ENCODE measurements around the gene NMRK1. TPM values are rescaled to one million over a fixed set of nuclear protein-coding genes. Genes with fewer than 3 reads are reported as not detected.

Gene NMRK1
- total and polyA plus RNA-seq, 2 experiments from 2014 or later = 6.2 to 15.8 TPM

DNA sequence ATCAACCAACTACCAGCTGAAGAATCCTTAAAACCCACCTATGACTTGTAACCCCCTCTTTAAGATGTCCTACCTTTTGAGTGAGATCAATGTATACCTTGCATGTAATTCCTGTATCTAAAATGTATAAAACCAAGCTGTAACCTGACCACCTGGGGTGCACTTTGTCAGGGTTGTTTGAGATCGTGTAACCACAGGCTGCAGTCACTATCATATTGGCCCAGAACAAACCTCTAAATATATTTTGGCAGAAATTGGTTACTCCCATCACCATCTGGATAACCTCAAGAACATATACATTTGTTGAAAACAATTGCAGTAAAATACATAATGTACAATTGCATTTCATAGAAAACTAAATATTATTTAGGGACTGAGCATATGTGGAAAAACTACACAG lies 68.3 kb downstream of the NMRK1 start (continued):
- TF ChIP-seq, protein P1, sequence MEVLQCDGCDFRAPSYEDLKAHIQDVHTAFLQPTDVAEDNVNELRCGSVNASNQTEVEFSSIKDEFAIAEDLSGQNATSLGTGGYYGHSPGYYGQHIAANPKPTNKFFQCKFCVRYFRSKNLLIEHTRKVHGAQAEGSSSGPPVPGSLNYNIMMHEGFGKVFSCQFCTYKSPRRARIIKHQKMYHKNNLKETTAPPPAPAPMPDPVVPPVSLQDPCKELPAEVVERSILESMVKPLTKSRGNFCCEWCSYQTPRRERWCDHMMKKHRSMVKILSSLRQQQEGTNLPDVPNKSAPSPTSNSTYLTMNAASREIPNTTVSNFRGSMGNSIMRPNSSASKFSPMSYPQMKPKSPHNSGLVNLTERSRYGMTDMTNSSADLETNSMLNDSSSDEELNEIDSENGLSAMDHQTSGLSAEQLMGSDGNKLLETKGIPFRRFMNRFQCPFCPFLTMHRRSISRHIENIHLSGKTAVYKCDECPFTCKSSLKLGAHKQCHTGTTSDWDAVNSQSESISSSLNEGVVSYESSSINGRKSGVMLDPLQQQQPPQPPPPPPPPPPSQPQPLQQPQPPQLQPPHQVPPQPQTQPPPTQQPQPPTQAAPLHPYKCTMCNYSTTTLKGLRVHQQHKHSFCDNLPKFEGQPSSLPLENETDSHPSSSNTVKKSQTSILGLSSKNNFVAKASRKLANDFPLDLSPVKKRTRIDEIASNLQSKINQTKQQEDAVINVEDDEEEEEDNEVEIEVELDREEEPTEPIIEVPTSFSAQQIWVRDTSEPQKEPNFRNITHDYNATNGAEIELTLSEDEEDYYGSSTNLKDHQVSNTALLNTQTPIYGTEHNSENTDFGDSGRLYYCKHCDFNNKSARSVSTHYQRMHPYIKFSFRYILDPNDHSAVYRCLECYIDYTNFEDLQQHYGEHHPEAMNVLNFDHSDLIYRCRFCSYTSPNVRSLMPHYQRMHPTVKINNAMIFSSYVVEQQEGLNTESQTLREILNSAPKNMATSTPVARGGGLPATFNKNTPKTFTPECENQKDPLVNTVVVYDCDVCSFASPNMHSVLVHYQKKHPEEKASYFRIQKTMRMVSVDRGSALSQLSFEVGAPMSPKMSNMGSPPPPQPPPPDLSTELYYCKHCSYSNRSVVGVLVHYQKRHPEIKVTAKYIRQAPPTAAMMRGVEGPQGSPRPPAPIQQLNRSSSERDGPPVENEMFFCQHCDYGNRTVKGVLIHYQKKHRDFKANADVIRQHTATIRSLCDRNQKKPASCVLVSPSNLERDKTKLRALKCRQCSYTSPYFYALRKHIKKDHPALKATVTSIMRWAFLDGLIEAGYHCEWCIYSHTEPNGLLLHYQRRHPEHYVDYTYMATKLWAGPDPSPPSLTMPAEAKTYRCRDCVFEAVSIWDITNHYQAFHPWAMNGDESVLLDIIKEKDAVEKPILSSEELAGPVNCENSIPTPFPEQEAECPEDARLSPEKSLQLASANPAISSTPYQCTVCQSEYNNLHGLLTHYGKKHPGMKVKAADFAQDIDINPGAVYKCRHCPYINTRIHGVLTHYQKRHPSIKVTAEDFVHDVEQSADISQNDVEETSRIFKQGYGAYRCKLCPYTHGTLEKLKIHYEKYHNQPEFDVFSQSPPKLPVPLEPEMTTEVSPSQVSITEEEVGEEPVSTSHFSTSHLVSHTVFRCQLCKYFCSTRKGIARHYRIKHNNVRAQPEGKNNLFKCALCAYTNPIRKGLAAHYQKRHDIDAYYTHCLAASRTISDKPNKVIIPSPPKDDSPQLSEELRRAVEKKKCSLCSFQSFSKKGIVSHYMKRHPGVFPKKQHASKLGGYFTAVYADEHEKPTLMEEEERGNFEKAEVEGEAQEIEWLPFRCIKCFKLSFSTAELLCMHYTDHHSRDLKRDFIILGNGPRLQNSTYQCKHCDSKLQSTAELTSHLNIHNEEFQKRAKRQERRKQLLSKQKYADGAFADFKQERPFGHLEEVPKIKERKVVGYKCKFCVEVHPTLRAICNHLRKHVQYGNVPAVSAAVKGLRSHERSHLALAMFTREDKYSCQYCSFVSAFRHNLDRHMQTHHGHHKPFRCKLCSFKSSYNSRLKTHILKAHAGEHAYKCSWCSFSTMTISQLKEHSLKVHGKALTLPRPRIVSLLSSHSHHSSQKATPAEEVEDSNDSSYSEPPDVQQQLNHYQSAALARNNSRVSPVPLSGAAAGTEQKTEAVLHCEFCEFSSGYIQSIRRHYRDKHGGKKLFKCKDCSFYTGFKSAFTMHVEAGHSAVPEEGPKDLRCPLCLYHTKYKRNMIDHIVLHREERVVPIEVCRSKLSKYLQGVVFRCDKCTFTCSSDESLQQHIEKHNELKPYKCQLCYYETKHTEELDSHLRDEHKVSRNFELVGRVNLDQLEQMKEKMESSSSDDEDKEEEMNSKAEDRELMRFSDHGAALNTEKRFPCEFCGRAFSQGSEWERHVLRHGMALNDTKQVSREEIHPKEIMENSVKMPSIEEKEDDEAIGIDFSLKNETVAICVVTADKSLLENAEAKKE (CRISPR knock-in tag; IDR thresholded peaks at IDR 0.05) = no peak
- no peak for TF ChIP-seq JUNB (IDR thresholded peaks at IDR 0.05; ENCODE audit: unreplicated experiment)
- TF ChIP-seq ZNF114 (CRISPR knock-in tag; IDR thresholded peaks at IDR 0.05) = no peak
- TF ChIP-seq ZNF331 (CRISPR knock-in tag; IDR thresholded peaks at IDR 0.05; ENCODE audit: low read depth) = no peak

DNA sequence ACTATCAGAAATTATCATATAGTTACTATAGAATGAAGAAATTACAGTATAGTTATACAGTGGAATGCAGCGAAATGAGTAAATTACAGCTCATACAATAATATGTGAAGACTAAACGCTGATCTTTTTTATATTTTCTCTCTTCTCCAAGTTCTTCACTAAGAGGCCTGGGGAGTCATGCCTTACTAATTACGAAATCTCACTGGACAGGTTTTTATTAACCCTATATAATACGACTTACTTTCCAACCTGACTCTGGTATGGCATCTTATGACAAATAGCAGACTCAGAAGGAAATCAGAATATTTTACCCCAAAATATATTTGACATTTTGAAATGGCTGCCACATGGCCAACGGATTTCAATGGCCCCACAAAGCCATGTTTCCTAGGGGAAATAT lies 68.9 kb downstream of the NMRK1 start:
- peaks cover 71% of the 10 kb centered on the region for H3K79me2 ChIP-seq (replicated peaks; ENCODE audit: insufficient read depth)
- H3K27me3 Mint-ChIP-seq (ENCODE audit: insufficient read depth, low read depth, poor library complexity) = peaks cover 4% of the 10 kb centered on the region
- H3K4me2 ChIP-seq = no peak overlapping the region
- no peak overlapping the region for H3K27ac ChIP-seq (ENCODE audit: low read depth)
- H4K20me1 ChIP-seq (replicated peaks; ENCODE audit: insufficient read depth) = peaks cover 21% of the 10 kb centered on the region
- ATAC-seq (no peak), DNase-seq (ENCODE audit: low spot score) (no peak)
- TF ChIP-seq, protein P1 (CRISPR knock-in tag; IDR thresholded peaks at IDR 0.05) = no peak
- H3K4me1 Mint-ChIP-seq = peaks cover 2% of the 10 kb centered on the region; the same call in 2 of the 3 replicates
- no peak overlapping the region for H2AFZ ChIP-seq
- H3K4me3 ChIP-seq = no peak overlapping the region
- no peaks in the 10 kb centered on the region for H3K36me3 ChIP-seq (ENCODE audit: insufficient read depth)
- H3F3A ChIP-seq (replicated peaks; ENCODE audit: low read depth) = no peaks in the 10 kb centered on the region
- H3K4me3 Mint-ChIP-seq = no peak overlapping the region
- no peaks in the 10 kb centered on the region for H3K27me3 ChIP-seq (ENCODE audit: insufficient read depth)
- peaks cover 8% of the 10 kb centered on the region; the same call in 2 of the 3 replicates for H3K36me3 Mint-ChIP-seq (ENCODE audit: low read depth)
- H3K4me1 ChIP-seq (ENCODE audit: insufficient read depth) = no peaks in the 10 kb centered on the region
- H3K27ac Mint-ChIP-seq = no peak overlapping the region
- no peaks in the 10 kb centered on the region for H3K9me2 ChIP-seq (ENCODE audit: insufficient read depth)
- H3K9me3 Mint-ChIP-seq = no peaks in the 10 kb centered on the region; the same call in 2 of the 3 replicates
